Mesenchymal stem cell (in vitro differentiated cells and primary cell): ENCODE results near the gene OLFM3.

Experiments used
- DNase-seq: peaks from one replicate; pipeline ENCODE4 v3.0.0-alpha.2; 2013
- H2AFZ ChIP-seq: one replicate; pipeline ENCODE4 v1.6.1; 2013; ENCODE audit warnings: low read depth, mild to moderate bottlenecking, control low read depth, inconsistent platforms, low read length, moderate library complexity
- H2AK5ac ChIP-seq: 2 replicates; pipeline ENCODE4 v1.6.1; 2013; ENCODE audit warnings: low read length, moderate library complexity, mild to moderate bottlenecking, inconsistent platforms; ENCODE audit not compliant: severe bottlenecking
- H2BK120ac ChIP-seq: one replicate; pipeline ENCODE4 v1.6.1; 2013; ENCODE audit warnings: low read depth, mild to moderate bottlenecking, inconsistent platforms, low read length, moderate library complexity
- H2BK12ac ChIP-seq, 2 experiments: one replicate each; pipeline ENCODE4 v1.6.1; 2013; ENCODE audit warnings: inconsistent platforms in 2 of 2, low read length in 2 of 2, mild to moderate bottlenecking in 2 of 2, moderate library complexity in 2 of 2, control low read depth in 1 of 2
- H2BK15ac ChIP-seq: one replicate; pipeline ENCODE4 v1.6.1; 2013; ENCODE audit warnings: mild to moderate bottlenecking, low read depth, inconsistent platforms; ENCODE audit not compliant: poor library complexity, severe bottlenecking
- H2BK5ac ChIP-seq: 2 replicates; pipeline ENCODE4 v1.6.1; 2013; ENCODE audit warnings: low read depth, mild to moderate bottlenecking, low read length, control low read depth, inconsistent platforms; ENCODE audit not compliant: poor library complexity, severe bottlenecking
- H3K14ac ChIP-seq, 2 experiments: one replicate each; pipeline ENCODE4 v1.6.1; 2013; ENCODE audit warnings: inconsistent platforms in 2 of 2, low read length in 2 of 2, control low read depth in 1 of 2, mild to moderate bottlenecking in 1 of 2, moderate library complexity in 1 of 2
- H3K18ac ChIP-seq, 2 experiments: one replicate each; pipeline ENCODE4 v1.6.1; 2013; ENCODE audit warnings: inconsistent platforms in 2 of 2, low read length in 2 of 2, control low read depth in 1 of 2, low read depth in 1 of 2, mild to moderate bottlenecking in 1 of 2
- H3K23ac ChIP-seq, 2 experiments: one replicate each; pipeline ENCODE4 v1.6.1; 2013; ENCODE audit warnings: inconsistent platforms in 2 of 2, low read length in 2 of 2, mild to moderate bottlenecking in 2 of 2, moderate library complexity in 2 of 2, control low read depth in 1 of 2
- H3K27ac ChIP-seq: 2 replicates; pipeline ENCODE4 v1.5.1; 2013; ENCODE audit warnings: mild to moderate bottlenecking, moderate library complexity, low read length, control low read depth, inconsistent platforms; ENCODE audit not compliant: poor library complexity, severe bottlenecking
- H3K27me3 ChIP-seq, 2 experiments: 2 replicates each; pipeline versions ENCODE4 v1.6.1 to v1.7.0; 2013; ENCODE audit warnings: low read length in 2 of 2, mild to moderate bottlenecking in 2 of 2, moderate library complexity in 2 of 2, control low read depth in 1 of 2, inconsistent platforms in 1 of 2; ENCODE audit not compliant: control insufficient read depth in 1 of 2, insufficient read depth in 1 of 2
- H3K36me3 ChIP-seq, 2 experiments: 2 replicates each; pipeline versions ENCODE4 v1.6.1 to v1.7.0; 2013; ENCODE audit warnings: low read length in 2 of 2, control low read depth in 1 of 2, inconsistent platforms in 1 of 2, low read depth in 1 of 2, mild to moderate bottlenecking in 1 of 2; ENCODE audit not compliant: insufficient read depth in 2 of 2, control insufficient read depth in 1 of 2
- H3K4ac ChIP-seq, 2 experiments: one replicate each; pipeline ENCODE4 v1.6.1; 2013; ENCODE audit warnings: inconsistent platforms in 2 of 2, low read length in 2 of 2, mild to moderate bottlenecking in 2 of 2, moderate library complexity in 2 of 2, control low read depth in 1 of 2, low read depth in 1 of 2
- H3K4me1 ChIP-seq: 2 replicates; pipeline ENCODE4 v1.6.1; 2013; ENCODE audit warnings: low read depth, low read length, control low read depth; ENCODE audit not compliant: control insufficient read depth, insufficient read depth
- H3K4me2 ChIP-seq: 2 replicates; pipeline ENCODE4 v1.6.1; 2013; ENCODE audit warnings: low read length, mild to moderate bottlenecking, inconsistent platforms; ENCODE audit not compliant: poor library complexity, severe bottlenecking
- H3K4me3 ChIP-seq, 2 experiments: 2 replicates each; pipeline versions ENCODE4 v1.5.1 to v1.7.0; 2013; ENCODE audit warnings: low read length in 2 of 2, mild to moderate bottlenecking in 2 of 2, control low read depth in 1 of 2, low read depth in 1 of 2; ENCODE audit not compliant: insufficient read depth in 1 of 2
- H3K79me1 ChIP-seq: replicated peaks from 2 replicates; pipeline ENCODE4 v1.6.1; 2013; ENCODE audit warnings: mild to moderate bottlenecking, control low read depth, low read length, inconsistent platforms; ENCODE audit not compliant: poor library complexity, severe bottlenecking
- H3K9ac ChIP-seq: 2 replicates; pipeline ENCODE4 v1.7.0; 2013; ENCODE audit warnings: mild to moderate bottlenecking, low read length, moderate library complexity
- H3K9me3 ChIP-seq: 2 replicates; pipeline ENCODE4 v1.7.0; 2013; ENCODE audit warnings: mild to moderate bottlenecking, low read length; ENCODE audit not compliant: control insufficient read depth
- H4K8ac ChIP-seq: one replicate; pipeline ENCODE4 v1.6.1; 2013; ENCODE audit warnings: inconsistent platforms, mild to moderate bottlenecking, low read length, moderate library complexity
- H4K91ac ChIP-seq: one replicate; pipeline ENCODE4 v1.6.1; 2013; ENCODE audit warnings: mild to moderate bottlenecking, low read length, inconsistent platforms
- WGBS: methylation state at CpG from one replicate; pipeline ENCODE4 v1.1.7; 2013; ENCODE audit warnings: mixed read lengths; 5-methylcytosine and 5-hydroxymethylcytosine counted together

The OLFM3 gene

DNA sequence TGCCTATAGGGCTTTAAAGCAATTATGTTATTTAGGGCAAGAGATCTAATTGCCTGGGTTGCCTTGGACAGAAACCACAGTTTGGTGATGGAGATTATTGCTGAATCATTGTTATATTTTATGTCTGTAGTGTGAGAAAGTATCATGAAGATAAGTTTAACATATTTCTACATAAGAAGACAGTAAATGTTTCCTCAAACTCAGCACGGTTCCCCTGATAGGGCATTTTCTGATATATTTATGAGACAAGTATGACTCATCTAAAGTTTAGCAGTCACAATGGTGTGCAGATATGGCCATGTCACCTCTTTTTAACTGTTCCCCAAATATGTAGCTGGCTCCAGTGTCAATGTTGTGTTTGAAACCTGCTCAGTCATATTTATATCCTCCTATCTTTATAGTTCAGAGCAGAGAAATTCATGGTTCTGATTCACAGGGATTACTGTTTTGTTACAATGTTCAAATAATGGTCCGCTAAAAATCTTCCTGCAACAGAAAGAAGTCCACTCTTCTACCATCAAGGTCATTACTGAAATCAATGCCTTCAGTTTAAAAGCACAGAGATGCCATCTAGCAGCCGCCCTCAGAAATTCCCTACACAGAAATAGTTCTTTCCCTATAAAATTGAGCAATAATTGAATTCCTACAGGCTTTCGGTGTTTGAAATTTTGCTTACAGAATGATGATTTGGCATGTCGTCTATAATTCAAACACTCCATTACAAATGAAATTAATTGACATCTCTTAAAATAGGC lies 3.7 kb downstream of the OLFM3 start:
- no peak overlapping the region for H3K4me3 ChIP-seq
- no peak overlapping the region for H2BK120ac ChIP-seq
- no peak overlapping the region for H2AK5ac ChIP-seq
- H4K91ac ChIP-seq: no peak overlapping the region
- H3K79me1 ChIP-seq: no peaks in the 10 kb centered on the region
- H3K9me3 ChIP-seq: no peaks in the 10 kb centered on the region
- H3K36me3 ChIP-seq: no peaks in the 10 kb centered on the region
- H3K4me1 ChIP-seq: peaks cover 2% of the 10 kb centered on the region
- H4K8ac ChIP-seq: no peak overlapping the region
- H3K14ac ChIP-seq: no peak overlapping the region
- no peak overlapping the region for H3K4me2 ChIP-seq
- peaks cover 6 to 7% of the 10 kb centered on the region in 2 experiments for H3K27me3 ChIP-seq
- no peak overlapping the region for H2AFZ ChIP-seq
- H3K9ac ChIP-seq: no peak overlapping the region
- H2BK12ac ChIP-seq: no peak overlapping the region
- no peak overlapping the region for H3K18ac ChIP-seq
- H2BK5ac ChIP-seq: no peak overlapping the region
- no peak overlapping the region for H3K4ac ChIP-seq
- no peak overlapping the region for H3K23ac ChIP-seq
- no peak overlapping the region for H2BK15ac ChIP-seq
- WGBS: 69% methylated on average over 2 of the region's 5 CpGs
- H3K27ac ChIP-seq: no peak overlapping the region
- DNase-seq: no peak

DNA sequence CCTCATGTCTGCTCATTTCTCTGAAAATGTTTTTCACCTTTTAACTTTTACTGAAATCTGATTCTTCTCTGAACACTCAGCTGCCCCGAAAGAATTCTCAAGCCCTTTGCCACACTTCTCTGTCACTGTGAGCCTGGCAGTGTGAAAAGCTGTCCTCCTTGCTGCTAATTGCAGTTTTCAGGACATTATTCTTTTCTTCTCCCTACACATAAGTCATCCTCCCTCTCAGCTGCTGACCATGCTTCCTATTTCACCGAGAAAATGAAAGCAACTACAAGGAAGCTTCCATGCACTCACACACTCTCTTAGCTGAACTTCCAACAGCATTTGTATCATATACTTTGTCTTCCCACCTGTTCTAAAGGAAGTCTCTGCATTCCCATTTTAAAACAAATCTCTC lies 15.8 kb downstream of the OLFM3 start:
- WGBS: 43% methylated on average over 2 of the region's 2 CpGs
- no peak for DNase-seq
- H2BK12ac ChIP-seq: no peak overlapping the region

GRCh38 chr1:101977266-101977665 lies 19.5 kb downstream of the OLFM3 start:
- Histone ChIP-seq H2AFZ (no peak overlapping the region), H2AK5ac (no peak overlapping the region), H2BK5ac (no peak overlapping the region), H3K27me3 (no peaks in the 10 kb centered on the region), H3K4me1 (no peaks in the 10 kb centered on the region), H3K9me3 (no peaks in the 10 kb centered on the region), H2BK120ac (no peak overlapping the region), H2BK12ac (no peak overlapping the region), H3K36me3 (no peaks in the 10 kb centered on the region), H3K4me2 (no peak overlapping the region), H3K14ac (no peak overlapping the region), H2BK15ac (no peak overlapping the region), H3K4me3 (no peak overlapping the region), H3K9ac (no peak overlapping the region), H4K91ac (no peak overlapping the region), H3K27ac (no peak overlapping the region), H3K23ac (no peak overlapping the region), H3K18ac (no peak overlapping the region), H4K8ac (no peak overlapping the region), H3K4ac (no peak overlapping the region), H3K79me1 (no peaks in the 10 kb centered on the region)
- DNase-seq: no peak
- 86% methylated on average over 2 of the region's 3 CpGs for WGBS

More for the DNA sequence above, 15.8 kb downstream of the OLFM3 start:
- Histone ChIP-seq H3K4me1 (no peaks in the 10 kb centered on the region), H2BK120ac (no peak overlapping the region), H2AK5ac (no peak overlapping the region), H2BK5ac (no peak overlapping the region), H3K4me2 (no peak overlapping the region), H3K18ac (no peak overlapping the region), H2BK15ac (no peak overlapping the region), H3K9me3 (no peaks in the 10 kb centered on the region), H3K79me1 (no peaks in the 10 kb centered on the region), H4K8ac (no peak overlapping the region), H3K27ac (no peak overlapping the region), H3K14ac (peak overlapping the region in 1 of 2 experiments; percentile 79), H3K4ac (no peak overlapping the region), H3K4me3 (no peak overlapping the region), H2AFZ (no peak overlapping the region), H3K9ac (no peak overlapping the region), H3K23ac (no peak overlapping the region), H3K27me3 (no peaks in the 10 kb centered on the region), H3K36me3 (no peaks in the 10 kb centered on the region), H4K91ac (no peak overlapping the region)

- H3K4me1 ChIP-seq: no peaks in the 10 kb centered on the region
- no peak overlapping the region for H2BK120ac ChIP-seq
- no peak overlapping the region for H4K8ac ChIP-seq
- H3K9ac ChIP-seq: no peak overlapping the region
- no peak overlapping the region for H2BK5ac ChIP-seq
- no peak overlapping the region for H3K4me3 ChIP-seq
- H3K23ac ChIP-seq: no peak overlapping the region
- WGBS: 100% methylated on average over 1 of the region's 3 CpGs
- no peaks in the 10 kb centered on the region for H3K79me1 ChIP-seq
- no peak overlapping the region for H3K18ac ChIP-seq
- no peak overlapping the region for H3K4me2 ChIP-seq
- H2BK12ac ChIP-seq: no peak overlapping the region
- no peak overlapping the region for H2AFZ ChIP-seq
- no peak overlapping the region for H2BK15ac ChIP-seq
- no peak overlapping the region for H4K91ac ChIP-seq
- H3K9me3 ChIP-seq: no peaks in the 10 kb centered on the region
- H3K27ac ChIP-seq: no peak overlapping the region
- H2AK5ac ChIP-seq: no peak overlapping the region
- no peaks in the 10 kb centered on the region for H3K27me3 ChIP-seq
- no peak for DNase-seq
- H3K14ac ChIP-seq: no peak overlapping the region
- no peak overlapping the region for H3K4ac ChIP-seq
- no peaks in the 10 kb centered on the region for H3K36me3 ChIP-seq
Observed at GRCh38 chr1:101976161-101976560, 20.6 kb downstream of the OLFM3 start.
